ENCODE results near the gene SVEP1.

Gene SVEP1

GRCh38 chr9:110317911-110318310 lies 261.6 kb downstream of the SVEP1 start:
- no peak for DNase-seq (ENCODE audit: low read depth)

GRCh38 chr9:110316261-110317075 lies 263.1 kb downstream of the SVEP1 start:
- no peak for DNase-seq (ENCODE audit: low read depth)
